Measurements from ENCODE around the gene CDCA5.

Gene CDCA5

GRCh38 chr11:65083834-65084597 lies at the start of gene CDCA5, which contains the start of gene ZFPL1:
Gene CDCA5 (minus strand): TSS chr11:65084040. CDS start chr11:65083978, 62 bp downstream.
Gene ZFPL1 (plus strand): TSS chr11:65084222. CDS start chr11:65084699, 477 bp downstream.
- FAIRE-seq = no peak
- no peak for TF ChIP-seq CTCF (IDR thresholded peaks at IDR 0.05; ENCODE audit: insufficient read depth, missing control alignments)
- peak; percentile 95 for DNase-seq (ENCODE audit: insufficient read length, low spot score)

- FAIRE-seq = no peak
- DNase-seq (ENCODE audit: insufficient read length, low spot score) = no peak
- no peak for TF ChIP-seq CTCF (IDR thresholded peaks at IDR 0.05; ENCODE audit: insufficient read depth, missing control alignments)
Observed at GRCh38 chr11:65132988-65133700, 49.3 kb upstream of the CDCA5 start.

- DNase-seq (ENCODE audit: insufficient read length, low spot score) = no peak
- no peak for FAIRE-seq
- TF ChIP-seq CTCF (IDR thresholded peaks at IDR 0.05; ENCODE audit: insufficient read depth, missing control alignments) = no peak
Observed at GRCh38 chr11:65132238-65132987, 48.6 kb upstream of the CDCA5 start.

GRCh38 chr11:65131895-65132237 lies 48.0 kb upstream of the CDCA5 start:
- no peak for DNase-seq (ENCODE audit: insufficient read length, low spot score)
- FAIRE-seq = no peak
- TF ChIP-seq CTCF (IDR thresholded peaks at IDR 0.05; ENCODE audit: insufficient read depth, missing control alignments) = no peak

- FAIRE-seq (no peak), DNase-seq (ENCODE audit: insufficient read length, low spot score) (no peak)
- TF ChIP-seq CTCF (IDR thresholded peaks at IDR 0.05; ENCODE audit: insufficient read depth, missing control alignments) = no peak
Observed at GRCh38 chr11:65131417-65131776, 47.6 kb upstream of the CDCA5 start.

GRCh38 chr11:65130631-65131416 lies 47.0 kb upstream of the CDCA5 start:
- FAIRE-seq (no peak), DNase-seq (ENCODE audit: insufficient read length, low spot score) (no peak)
- TF ChIP-seq CTCF (IDR thresholded peaks at IDR 0.05; ENCODE audit: insufficient read depth, missing control alignments) = no peak
